ENCODE results near the gene AKAP6. TPM values are rescaled to one million over a fixed set of nuclear protein-coding genes. Genes with fewer than 3 reads are reported as not detected.

AKAP6 gene
- total RNA-seq, 1 donor from 2014 or later = 3.4 TPM

DNA sequence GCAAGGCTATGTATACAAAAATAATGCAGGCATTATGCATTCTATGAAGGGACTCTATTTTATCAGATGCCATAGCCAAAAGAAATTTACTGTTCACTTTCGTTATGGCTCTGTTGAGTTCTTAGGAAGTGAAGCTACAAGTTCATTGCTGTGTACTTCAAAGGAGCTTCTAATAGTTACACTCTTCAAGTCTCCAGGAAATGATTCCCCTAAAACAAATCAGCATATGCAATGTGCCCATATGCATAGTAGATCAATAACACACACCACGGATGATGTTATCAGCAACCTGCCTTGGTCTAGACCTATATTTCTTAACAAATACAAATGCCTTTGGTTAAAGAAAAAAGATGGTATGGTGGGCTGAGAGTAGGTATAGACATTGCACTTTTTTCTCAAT, 83.4 kb downstream of the AKAP6 start:
- TF ChIP-seq, protein P1, sequence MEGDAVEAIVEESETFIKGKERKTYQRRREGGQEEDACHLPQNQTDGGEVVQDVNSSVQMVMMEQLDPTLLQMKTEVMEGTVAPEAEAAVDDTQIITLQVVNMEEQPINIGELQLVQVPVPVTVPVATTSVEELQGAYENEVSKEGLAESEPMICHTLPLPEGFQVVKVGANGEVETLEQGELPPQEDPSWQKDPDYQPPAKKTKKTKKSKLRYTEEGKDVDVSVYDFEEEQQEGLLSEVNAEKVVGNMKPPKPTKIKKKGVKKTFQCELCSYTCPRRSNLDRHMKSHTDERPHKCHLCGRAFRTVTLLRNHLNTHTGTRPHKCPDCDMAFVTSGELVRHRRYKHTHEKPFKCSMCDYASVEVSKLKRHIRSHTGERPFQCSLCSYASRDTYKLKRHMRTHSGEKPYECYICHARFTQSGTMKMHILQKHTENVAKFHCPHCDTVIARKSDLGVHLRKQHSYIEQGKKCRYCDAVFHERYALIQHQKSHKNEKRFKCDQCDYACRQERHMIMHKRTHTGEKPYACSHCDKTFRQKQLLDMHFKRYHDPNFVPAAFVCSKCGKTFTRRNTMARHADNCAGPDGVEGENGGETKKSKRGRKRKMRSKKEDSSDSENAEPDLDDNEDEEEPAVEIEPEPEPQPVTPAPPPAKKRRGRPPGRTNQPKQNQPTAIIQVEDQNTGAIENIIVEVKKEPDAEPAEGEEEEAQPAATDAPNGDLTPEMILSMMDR (IDR thresholded peaks at IDR 0.05; ENCODE audit: unreplicated experiment) = no peak
- DNase-seq (ENCODE audit: low spot score, unreplicated experiment) = no peak
- Mint-ChIP-seq H3K9me3 (ENCODE audit: low read depth) (no peaks in the 10 kb centered on the region), H3K4me3 (ENCODE audit: low read depth) (no peak overlapping the region), H3K36me3 (ENCODE audit: insufficient read depth) (no peaks in the 10 kb centered on the region), H3K27ac (no peak overlapping the region), H3K27me3 (no peaks in the 10 kb centered on the region), H3K4me1 (ENCODE audit: low read depth) (no peaks in the 10 kb centered on the region)

DNA sequence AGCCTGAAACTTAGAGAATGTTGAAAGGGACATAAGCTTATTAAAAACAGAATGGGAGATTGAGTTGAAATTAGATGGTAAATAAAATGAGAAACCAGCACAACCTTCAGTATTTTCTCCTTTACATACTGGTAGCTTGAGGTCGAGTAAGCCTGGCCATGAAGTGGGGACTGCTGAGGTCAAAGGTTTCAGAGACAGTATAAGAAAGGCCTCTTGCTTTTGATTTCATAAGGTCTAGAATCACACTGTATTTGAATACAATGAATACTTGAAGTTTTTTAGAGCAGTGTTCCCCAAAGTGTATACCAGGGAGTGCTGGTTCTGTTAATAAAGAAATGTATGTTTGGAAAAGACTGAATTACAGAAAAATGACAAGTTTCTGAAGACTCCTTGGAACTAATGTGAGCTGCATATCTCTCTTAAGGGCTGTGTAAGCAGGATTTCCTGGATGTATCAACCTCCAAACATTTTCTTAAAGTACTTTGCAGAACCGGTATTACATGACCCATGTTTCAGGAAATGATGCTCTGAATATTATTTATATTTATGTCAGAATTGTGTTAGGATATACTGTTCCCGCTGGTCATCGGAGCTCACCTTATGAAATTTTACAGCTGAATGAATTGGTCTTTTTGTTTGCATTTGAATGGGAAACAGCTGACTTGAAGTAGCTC, 85.0 kb downstream of the AKAP6 start:
- Mint-ChIP-seq H3K27ac (no peak overlapping the region), H3K27me3 (no peaks in the 10 kb centered on the region), H3K4me1 (ENCODE audit: low read depth) (no peaks in the 10 kb centered on the region), H3K4me3 (ENCODE audit: low read depth) (no peak overlapping the region), H3K36me3 (ENCODE audit: insufficient read depth) (no peaks in the 10 kb centered on the region), H3K9me3 (ENCODE audit: low read depth) (no peaks in the 10 kb centered on the region)
- DNase-seq (ENCODE audit: low spot score, unreplicated experiment) = no peak
- TF ChIP-seq, protein P1 (IDR thresholded peaks at IDR 0.05; ENCODE audit: unreplicated experiment) = no peak

DNA sequence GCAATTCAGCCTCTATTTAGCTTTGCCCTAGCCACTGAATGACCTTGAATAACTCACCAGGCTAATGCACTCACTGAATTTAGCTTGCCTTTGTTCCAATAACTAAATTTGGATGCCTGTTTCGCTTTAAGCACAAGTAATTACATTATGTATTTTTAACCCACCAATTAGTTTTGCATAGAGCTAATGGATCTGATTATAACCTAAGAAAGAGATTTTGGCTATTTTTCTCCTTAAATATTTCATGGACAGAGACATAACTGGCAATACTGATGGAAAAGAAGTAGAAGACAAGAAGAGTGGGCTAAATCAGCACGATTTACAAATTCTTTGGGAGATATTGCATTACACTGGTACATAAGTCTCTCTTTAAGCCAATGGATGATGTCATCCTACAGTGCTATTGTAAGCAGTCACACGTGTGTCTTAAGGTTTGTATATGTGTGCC, 85.7 kb downstream of the AKAP6 start:
- DNase-seq (ENCODE audit: low spot score, unreplicated experiment) = no peak
- Mint-ChIP-seq H3K9me3 (ENCODE audit: low read depth) (no peaks in the 10 kb centered on the region), H3K27me3 (no peaks in the 10 kb centered on the region), H3K36me3 (ENCODE audit: insufficient read depth) (no peaks in the 10 kb centered on the region), H3K27ac (no peak overlapping the region), H3K4me1 (ENCODE audit: low read depth) (no peaks in the 10 kb centered on the region), H3K4me3 (ENCODE audit: low read depth) (no peak overlapping the region)
- TF ChIP-seq, protein P1 (IDR thresholded peaks at IDR 0.05; ENCODE audit: unreplicated experiment) = no peak

DNA sequence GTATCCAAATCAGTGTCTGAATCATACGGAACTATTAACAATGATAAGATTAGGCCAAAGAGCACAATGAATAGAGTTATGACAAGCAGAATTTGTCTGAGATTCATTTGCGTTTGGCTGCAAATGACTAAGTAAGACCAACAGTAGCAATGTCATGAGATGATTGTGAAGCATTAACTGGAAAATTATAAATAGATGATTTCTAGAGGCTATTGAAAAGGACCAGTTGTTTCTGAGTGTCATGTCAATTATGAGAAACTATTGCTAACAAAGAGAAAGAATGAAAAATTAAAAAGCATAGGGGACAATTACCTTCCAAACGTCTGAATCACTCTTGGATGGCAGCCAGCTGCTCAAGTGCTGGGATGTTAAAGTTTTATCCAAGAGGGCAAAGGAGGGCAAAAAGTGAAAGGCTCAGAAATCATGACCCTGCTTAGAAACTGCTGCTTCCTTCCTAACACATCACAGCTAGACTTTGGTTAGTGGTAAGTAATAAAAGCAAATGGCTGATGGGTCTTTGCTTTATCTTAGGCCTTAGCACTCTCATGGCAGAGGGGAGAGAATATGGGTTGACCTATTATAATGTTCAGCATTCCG, 89.0 kb downstream of the AKAP6 start:
- H3K27ac Mint-ChIP-seq = no peak overlapping the region
- TF ChIP-seq, protein P1 (IDR thresholded peaks at IDR 0.05; ENCODE audit: unreplicated experiment) = no peak

DNA sequence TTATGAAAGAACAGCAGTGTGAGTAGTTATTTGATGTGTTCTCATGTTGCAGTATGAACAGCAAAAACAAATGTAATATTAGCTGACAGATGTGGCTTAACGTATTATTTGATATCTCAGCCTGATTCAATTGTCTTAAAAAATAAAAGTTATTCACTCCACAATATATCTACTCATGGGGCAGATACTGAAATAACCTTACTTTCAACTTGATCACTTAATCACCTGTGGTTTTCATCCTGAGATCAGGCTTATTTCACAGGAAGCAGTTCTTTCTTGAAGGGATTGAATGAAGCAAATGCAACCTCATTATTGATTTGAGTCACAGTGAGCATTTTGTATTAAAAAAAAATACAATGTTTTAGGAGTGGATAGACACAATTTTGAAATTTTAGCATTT, 90.3 kb downstream of the AKAP6 start:
- no peaks in the 10 kb centered on the region for H3K4me1 Mint-ChIP-seq (ENCODE audit: low read depth)
- no peaks in the 10 kb centered on the region for H3K27me3 Mint-ChIP-seq
- TF ChIP-seq, protein P1 (IDR thresholded peaks at IDR 0.05; ENCODE audit: unreplicated experiment) = no peak
- H3K27ac Mint-ChIP-seq = no peak overlapping the region
- H3K36me3 Mint-ChIP-seq (ENCODE audit: insufficient read depth) = peaks cover 2% of the 10 kb centered on the region
- H3K4me3 Mint-ChIP-seq (ENCODE audit: low read depth) = no peak overlapping the region
- DNase-seq (ENCODE audit: low spot score, unreplicated experiment) = no peak
- peaks cover 7% of the 10 kb centered on the region for H3K9me3 Mint-ChIP-seq (ENCODE audit: low read depth)

More for the DNA sequence above, 89.0 kb downstream of the AKAP6 start:
- H3K36me3 Mint-ChIP-seq (ENCODE audit: insufficient read depth) = peaks cover 2% of the 10 kb centered on the region
- H3K9me3 Mint-ChIP-seq (ENCODE audit: low read depth) = peaks cover 7% of the 10 kb centered on the region
- no peak for DNase-seq (ENCODE audit: low spot score, unreplicated experiment)
- no peaks in the 10 kb centered on the region for H3K27me3 Mint-ChIP-seq
- H3K4me3 Mint-ChIP-seq (ENCODE audit: low read depth) = no peak overlapping the region
- H3K4me1 Mint-ChIP-seq (ENCODE audit: low read depth) = no peaks in the 10 kb centered on the region
